ENCODE results near the gene GSTM2.

The GSTM2 gene

GRCh38 chr1:109630898-109631512, 36.9 kb upstream of the GSTM2 start:
- Histone ChIP-seq H3K79me1 (ENCODE audit: low read depth, low read length) (peaks cover 1% of the 10 kb centered on the region), H3K9ac (ENCODE audit: low read depth, low read length, poor library complexity) (no peak overlapping the region), H4K91ac (ENCODE audit: low read depth, low read length, poor library complexity) (no peak overlapping the region), H3K4me1 (ENCODE audit: control insufficient read depth in 2 of 2, insufficient read depth in 1 of 2, low read depth in 1 of 2, low read length in 2 of 2) (peaks cover 2 to 12% of the 10 kb centered on the region in 2 donors), H3K36me3 (replicated peaks in 1 of 2; ENCODE audit: control insufficient read depth in 2 of 2, insufficient read depth in 2 of 2, low read length in 2 of 2) (peaks cover 41 to 59% of the 10 kb centered on the region in 2 donors), H3K4ac (ENCODE audit: low read length) (no peak overlapping the region), H2AK5ac (ENCODE audit: low read depth, low read length) (peak overlapping the region; percentile 30), H3K14ac (ENCODE audit: low read length) (no peak overlapping the region), H3K4me2 (ENCODE audit: insufficient read depth, low read length, poor library complexity, severe bottlenecking) (no peak overlapping the region), H3K27me3 (ENCODE audit: control insufficient read depth in 3 of 3, insufficient read depth in 3 of 3, low read depth in 1 of 3, low read length in 3 of 3) (no peaks in the 10 kb centered on the region), H4K8ac (ENCODE audit: low read depth, low read length) (no peak overlapping the region), H2BK15ac (ENCODE audit: low read length) (no peak overlapping the region), H2BK120ac (ENCODE audit: low read depth, low read length) (no peak overlapping the region), H3K9me3 (replicated peaks in 1 of 2; ENCODE audit: control insufficient read depth in 2 of 2, insufficient read depth in 1 of 2, low read depth in 1 of 2, low read length in 2 of 2) (no peaks in the 10 kb centered on the region), H3K23ac (ENCODE audit: low read depth, low read length, poor library complexity) (no peak overlapping the region), H2BK5ac (ENCODE audit: low read length) (no peak overlapping the region), H3K4me3 (ENCODE audit: low read length in 2 of 2) (no peak overlapping the region), H3K18ac (ENCODE audit: low read length) (peak overlapping the region; percentile 2), H2BK12ac (ENCODE audit: low read length) (no peak overlapping the region), H3K27ac (replicated peaks; ENCODE audit: low read length) (no peak overlapping the region), H2AFZ (ENCODE audit: low read length) (no peak overlapping the region)
- DNase-seq (ENCODE audit: low spot score): no peak
- no CpG with 5 or more reads among the region's 14 CpGs for WGBS, 2 donors (ENCODE audit: extremely low coverage in 2 of 2, insufficient read length in 2 of 2, insufficient replicate concordance in 1 of 2)

- no peak overlapping the region for H2AFZ ChIP-seq (ENCODE audit: low read length)
- no peak overlapping the region for H3K4ac ChIP-seq (ENCODE audit: low read length)
Measured at GRCh38 chr1:109631513-109632505, 36.0 kb upstream of the GSTM2 start.

GRCh38 chr1:109632671-109633346, 35.0 kb upstream of the GSTM2 start:
- Histone ChIP-seq H3K27me3 (ENCODE audit: control insufficient read depth in 3 of 3, insufficient read depth in 3 of 3, low read depth in 1 of 3, low read length in 3 of 3) (no peaks in the 10 kb centered on the region), H3K18ac (ENCODE audit: low read length) (peak overlapping the region; percentile 85), H3K9me3 (replicated peaks in 1 of 2; ENCODE audit: control insufficient read depth in 2 of 2, insufficient read depth in 1 of 2, low read depth in 1 of 2, low read length in 2 of 2) (no peaks in the 10 kb centered on the region), H2BK5ac (ENCODE audit: low read length) (no peak overlapping the region), H2BK15ac (ENCODE audit: low read length) (peak overlapping the region; percentile 17), H4K91ac (ENCODE audit: low read depth, low read length, poor library complexity) (no peak overlapping the region), H3K4me3 (ENCODE audit: low read length in 2 of 2) (no peak overlapping the region), H3K4ac (ENCODE audit: low read length) (peak overlapping the region; percentile 13), H3K23ac (ENCODE audit: low read depth, low read length, poor library complexity) (no peak overlapping the region), H2BK120ac (ENCODE audit: low read depth, low read length) (peak overlapping the region; percentile 97), H2BK12ac (ENCODE audit: low read length) (no peak overlapping the region), H2AFZ (ENCODE audit: low read length) (no peak overlapping the region), H3K9ac (ENCODE audit: low read depth, low read length, poor library complexity) (no peak overlapping the region), H3K27ac (replicated peaks; ENCODE audit: low read length) (peak overlapping the region; percentile 76), H3K14ac (ENCODE audit: low read length) (peak overlapping the region; percentile 60), H4K8ac (ENCODE audit: low read depth, low read length) (no peak overlapping the region), H3K79me1 (ENCODE audit: low read depth, low read length) (peaks cover 1% of the 10 kb centered on the region), H3K4me1 (ENCODE audit: control insufficient read depth in 2 of 2, insufficient read depth in 1 of 2, low read depth in 1 of 2, low read length in 2 of 2) (peaks cover 6 to 17% of the 10 kb centered on the region in 2 donors), H2AK5ac (ENCODE audit: low read depth, low read length) (peak overlapping the region; percentile 95), H3K4me2 (ENCODE audit: insufficient read depth, low read length, poor library complexity, severe bottlenecking) (peak overlapping the region; percentile 31), H3K36me3 (replicated peaks in 1 of 2; ENCODE audit: control insufficient read depth in 2 of 2, insufficient read depth in 2 of 2, low read length in 2 of 2) (peaks cover 32 to 41% of the 10 kb centered on the region in 2 donors)
- peak; percentile 54 for DNase-seq (ENCODE audit: low spot score)
- WGBS, 2 donors (ENCODE audit: extremely low coverage in 2 of 2, insufficient read length in 2 of 2, insufficient replicate concordance in 1 of 2): no CpG with 5 or more reads among the region's 5 CpGs

More at GRCh38 chr1:109631513-109632505, 36.0 kb upstream of the GSTM2 start:
- peak overlapping the region; percentile 72 for H3K18ac ChIP-seq (ENCODE audit: low read length)
- no peak overlapping the region for H3K4me3 ChIP-seq (ENCODE audit: low read length in 2 of 2)
- peak overlapping the region; percentile 95 for H2AK5ac ChIP-seq (ENCODE audit: low read depth, low read length)
- H3K36me3 ChIP-seq (replicated peaks in 1 of 2; ENCODE audit: control insufficient read depth in 2 of 2, insufficient read depth in 2 of 2, low read length in 2 of 2): peaks cover 41 to 51% of the 10 kb centered on the region in 2 donors
- H2BK5ac ChIP-seq (ENCODE audit: low read length): no peak overlapping the region
- no peaks in the 10 kb centered on the region for H3K9me3 ChIP-seq (replicated peaks in 1 of 2; ENCODE audit: control insufficient read depth in 2 of 2, insufficient read depth in 1 of 2, low read depth in 1 of 2, low read length in 2 of 2)
- peak overlapping the region; percentile 76 for H3K27ac ChIP-seq (replicated peaks; ENCODE audit: low read length)
- no peak overlapping the region for H3K23ac ChIP-seq (ENCODE audit: low read depth, low read length, poor library complexity)
- H3K79me1 ChIP-seq (ENCODE audit: low read depth, low read length): peaks cover 1% of the 10 kb centered on the region
- H3K4me1 ChIP-seq (ENCODE audit: control insufficient read depth in 2 of 2, insufficient read depth in 1 of 2, low read depth in 1 of 2, low read length in 2 of 2): peaks cover 6 to 17% of the 10 kb centered on the region in 2 donors
- DNase-seq (ENCODE audit: low spot score): no peak
- H3K9ac ChIP-seq (ENCODE audit: low read depth, low read length, poor library complexity): no peak overlapping the region
- no peaks in the 10 kb centered on the region for H3K27me3 ChIP-seq (ENCODE audit: control insufficient read depth in 3 of 3, insufficient read depth in 3 of 3, low read depth in 1 of 3, low read length in 3 of 3)
- H2BK15ac ChIP-seq (ENCODE audit: low read length): peak overlapping the region; percentile 95
- no peak overlapping the region for H4K91ac ChIP-seq (ENCODE audit: low read depth, low read length, poor library complexity)
- WGBS, 2 donors (ENCODE audit: extremely low coverage in 2 of 2, insufficient read length in 2 of 2, insufficient replicate concordance in 1 of 2): no CpG with 5 or more reads among the region's 16 CpGs
- peak overlapping the region; percentile 95 for H2BK12ac ChIP-seq (ENCODE audit: low read length)
- H2BK120ac ChIP-seq (ENCODE audit: low read depth, low read length): no peak overlapping the region
- H3K14ac ChIP-seq (ENCODE audit: low read length): peak overlapping the region; percentile 47
- no peak overlapping the region for H3K4me2 ChIP-seq (ENCODE audit: insufficient read depth, low read length, poor library complexity, severe bottlenecking)
- H4K8ac ChIP-seq (ENCODE audit: low read depth, low read length): no peak overlapping the region
